GM23338 (cell line): ENCODE measurements around the gene DGKE.

ENCODE experiments used
- EZH2 ChIP-seq: fragments of 200-600 bp; sonication (generic); IDR thresholded peaks from one replicate; pipeline ENCODE4 v1.8.0; 2017; ENCODE audit warnings: antibody characterized with exemption, mild to moderate bottlenecking, low read depth; ENCODE audit not compliant: unreplicated experiment
- EZH2phosphoT487 ChIP-seq: fragments of 200-600 bp; sonication (generic); IDR thresholded peaks from one replicate; pipeline ENCODE4 v1.8.1; 2018; ENCODE audit warnings: antibody characterized with exemption; ENCODE audit not compliant: unreplicated experiment
- NANOG ChIP-seq: IDR thresholded peaks from 2 replicates; pipeline ENCODE4 v1.6.1; 2016; ENCODE audit warnings: antibody characterized with exemption, borderline replicate concordance
- POLR2AphosphoS5 ChIP-seq: IDR thresholded peaks from 2 replicates; pipeline ENCODE4 v1.6.1; 2016; ENCODE audit warnings: antibody characterized with exemption, low read depth
- TF ChIP-seq, protein P1 (sequence below), 2 experiments: fragments of 200-600 bp in 1 of 2; sonication (generic) in 1 of 2; conservative IDR thresholded peaks; 2 replicates each; pipeline versions ENCODE4 v1.5.1 to v1.6.1; 2016 to 2017; ENCODE audit warnings: antibody characterized with exemption in 2 of 2, low read depth in 2 of 2, mild to moderate bottlenecking in 2 of 2, moderate library complexity in 1 of 2
- TF ChIP-seq, protein P2 (sequence below): IDR thresholded peaks from one replicate; pipeline ENCODE4 v1.6.1; 2018; ENCODE audit warnings: antibody characterized with exemption; ENCODE audit not compliant: unreplicated experiment

DNA sequence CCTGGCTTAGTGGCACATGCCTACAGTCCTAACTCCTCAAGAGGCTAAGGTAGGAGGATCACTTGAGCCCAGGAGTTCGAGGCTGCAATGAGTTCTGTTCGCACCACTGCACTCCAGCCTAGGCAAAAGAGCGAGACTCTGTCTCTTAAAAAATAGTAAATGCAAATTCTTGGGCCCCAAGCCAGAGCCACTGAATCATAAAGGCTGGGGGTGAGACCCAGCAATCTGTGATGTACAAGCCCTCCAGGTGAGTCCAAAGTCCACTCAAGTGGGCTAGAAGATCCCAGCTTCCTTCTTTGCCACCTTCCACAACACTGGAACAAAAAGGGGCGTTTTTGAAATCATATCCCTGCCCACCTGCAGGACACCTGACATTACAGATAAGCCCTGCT lies 63.0 kb downstream of the DGKE start:
- no peak for TF ChIP-seq NANOG
- no peak for TF ChIP-seq EZH2
- TF ChIP-seq, protein P1, sequence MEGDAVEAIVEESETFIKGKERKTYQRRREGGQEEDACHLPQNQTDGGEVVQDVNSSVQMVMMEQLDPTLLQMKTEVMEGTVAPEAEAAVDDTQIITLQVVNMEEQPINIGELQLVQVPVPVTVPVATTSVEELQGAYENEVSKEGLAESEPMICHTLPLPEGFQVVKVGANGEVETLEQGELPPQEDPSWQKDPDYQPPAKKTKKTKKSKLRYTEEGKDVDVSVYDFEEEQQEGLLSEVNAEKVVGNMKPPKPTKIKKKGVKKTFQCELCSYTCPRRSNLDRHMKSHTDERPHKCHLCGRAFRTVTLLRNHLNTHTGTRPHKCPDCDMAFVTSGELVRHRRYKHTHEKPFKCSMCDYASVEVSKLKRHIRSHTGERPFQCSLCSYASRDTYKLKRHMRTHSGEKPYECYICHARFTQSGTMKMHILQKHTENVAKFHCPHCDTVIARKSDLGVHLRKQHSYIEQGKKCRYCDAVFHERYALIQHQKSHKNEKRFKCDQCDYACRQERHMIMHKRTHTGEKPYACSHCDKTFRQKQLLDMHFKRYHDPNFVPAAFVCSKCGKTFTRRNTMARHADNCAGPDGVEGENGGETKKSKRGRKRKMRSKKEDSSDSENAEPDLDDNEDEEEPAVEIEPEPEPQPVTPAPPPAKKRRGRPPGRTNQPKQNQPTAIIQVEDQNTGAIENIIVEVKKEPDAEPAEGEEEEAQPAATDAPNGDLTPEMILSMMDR (conservative IDR thresholded peaks at IDR 0.05; ENCODE audit: low read depth in 2 of 2) = no peak
- TF ChIP-seq EZH2phosphoT487 = no peak
- no peak for TF ChIP-seq POLR2AphosphoS5
- TF ChIP-seq, protein P2, sequence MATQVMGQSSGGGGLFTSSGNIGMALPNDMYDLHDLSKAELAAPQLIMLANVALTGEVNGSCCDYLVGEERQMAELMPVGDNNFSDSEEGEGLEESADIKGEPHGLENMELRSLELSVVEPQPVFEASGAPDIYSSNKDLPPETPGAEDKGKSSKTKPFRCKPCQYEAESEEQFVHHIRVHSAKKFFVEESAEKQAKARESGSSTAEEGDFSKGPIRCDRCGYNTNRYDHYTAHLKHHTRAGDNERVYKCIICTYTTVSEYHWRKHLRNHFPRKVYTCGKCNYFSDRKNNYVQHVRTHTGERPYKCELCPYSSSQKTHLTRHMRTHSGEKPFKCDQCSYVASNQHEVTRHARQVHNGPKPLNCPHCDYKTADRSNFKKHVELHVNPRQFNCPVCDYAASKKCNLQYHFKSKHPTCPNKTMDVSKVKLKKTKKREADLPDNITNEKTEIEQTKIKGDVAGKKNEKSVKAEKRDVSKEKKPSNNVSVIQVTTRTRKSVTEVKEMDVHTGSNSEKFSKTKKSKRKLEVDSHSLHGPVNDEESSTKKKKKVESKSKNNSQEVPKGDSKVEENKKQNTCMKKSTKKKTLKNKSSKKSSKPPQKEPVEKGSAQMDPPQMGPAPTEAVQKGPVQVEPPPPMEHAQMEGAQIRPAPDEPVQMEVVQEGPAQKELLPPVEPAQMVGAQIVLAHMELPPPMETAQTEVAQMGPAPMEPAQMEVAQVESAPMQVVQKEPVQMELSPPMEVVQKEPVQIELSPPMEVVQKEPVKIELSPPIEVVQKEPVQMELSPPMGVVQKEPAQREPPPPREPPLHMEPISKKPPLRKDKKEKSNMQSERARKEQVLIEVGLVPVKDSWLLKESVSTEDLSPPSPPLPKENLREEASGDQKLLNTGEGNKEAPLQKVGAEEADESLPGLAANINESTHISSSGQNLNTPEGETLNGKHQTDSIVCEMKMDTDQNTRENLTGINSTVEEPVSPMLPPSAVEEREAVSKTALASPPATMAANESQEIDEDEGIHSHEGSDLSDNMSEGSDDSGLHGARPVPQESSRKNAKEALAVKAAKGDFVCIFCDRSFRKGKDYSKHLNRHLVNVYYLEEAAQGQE = no peak
